Coronary artery (tissue), 2 donors: ENCODE results near the gene TNNT3.

Experiments used
- DNase-seq: peaks from one replicate; pipeline ENCODE4 v3.0.0-alpha.2; 2017; ENCODE audit warnings: low spot score
- H3K27ac ChIP-seq, 2 donors: fragments of 200-600 bp; sonication (generic); one replicate each; pipeline ENCODE4 v1.5.1; 2016 to 2019
- H3K4me3 ChIP-seq: fragments of 200-600 bp; sonication (generic); 2 replicates; pipeline ENCODE4 v1.5.1; 2016; ENCODE audit warnings: mild to moderate bottlenecking, moderate library complexity
- CTCF ChIP-seq: fragments of 200-600 bp; sonication (generic); IDR thresholded peaks from one replicate; pipeline ENCODE4 v1.5.1; 2019; ENCODE audit warnings: antibody characterized with exemption

Gene TNNT3

GRCh38 chr11:1988174-1988573 is 68.7 kb downstream of the TNNT3 start:
- H3K27ac ChIP-seq: no peak overlapping the region
- TF ChIP-seq CTCF: no peak
- no peak for DNase-seq

More at GRCh38 chr11:1988174-1988573, 68.7 kb downstream of the TNNT3 start:
- no peak overlapping the region for H3K4me3 ChIP-seq
